ENCODE results near the gene R3HDM4.
"Not testable (repeated sequence)": the region's sequence is repeated elsewhere in the genome, so short reads cannot be mapped to it uniquely, and the experiment has no call there.

R3HDM4 gene

DNA sequence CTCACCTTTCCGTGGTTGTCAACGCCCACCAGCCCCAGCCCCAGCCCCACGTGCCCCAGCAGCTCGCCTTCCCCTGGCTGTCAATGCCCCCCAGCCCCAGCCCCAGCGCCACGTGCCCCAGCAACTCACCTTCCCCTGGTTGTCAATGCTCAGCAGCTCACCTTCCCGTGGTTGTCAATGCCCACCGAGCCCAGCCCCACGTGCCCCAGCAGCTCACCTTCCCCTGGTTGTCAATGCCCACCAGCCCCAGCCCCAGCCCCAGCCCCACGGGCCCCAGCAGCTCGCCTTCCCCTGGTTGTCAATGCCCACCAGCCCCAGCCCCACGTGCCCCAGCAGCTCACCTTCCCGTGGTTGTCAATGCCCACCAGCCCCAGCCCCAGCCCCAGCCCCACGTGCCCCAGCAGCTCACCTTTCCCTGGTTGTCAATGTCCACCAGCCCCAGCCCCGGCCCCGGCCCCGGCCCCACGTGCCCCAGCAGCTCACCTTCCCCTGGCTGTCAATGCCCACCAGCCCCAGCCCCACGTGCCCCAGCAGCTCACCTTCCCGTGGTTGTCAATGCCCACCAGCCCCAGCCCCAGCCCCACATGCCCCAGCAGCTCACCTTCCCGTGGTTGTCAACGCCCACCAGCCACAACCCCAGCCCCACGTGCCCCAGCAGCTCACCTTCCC, 34.9 kb downstream of the R3HDM4 start:
- DNase-seq (ENCODE audit: low read depth, low spot score) = not testable (repeated sequence)

DNA sequence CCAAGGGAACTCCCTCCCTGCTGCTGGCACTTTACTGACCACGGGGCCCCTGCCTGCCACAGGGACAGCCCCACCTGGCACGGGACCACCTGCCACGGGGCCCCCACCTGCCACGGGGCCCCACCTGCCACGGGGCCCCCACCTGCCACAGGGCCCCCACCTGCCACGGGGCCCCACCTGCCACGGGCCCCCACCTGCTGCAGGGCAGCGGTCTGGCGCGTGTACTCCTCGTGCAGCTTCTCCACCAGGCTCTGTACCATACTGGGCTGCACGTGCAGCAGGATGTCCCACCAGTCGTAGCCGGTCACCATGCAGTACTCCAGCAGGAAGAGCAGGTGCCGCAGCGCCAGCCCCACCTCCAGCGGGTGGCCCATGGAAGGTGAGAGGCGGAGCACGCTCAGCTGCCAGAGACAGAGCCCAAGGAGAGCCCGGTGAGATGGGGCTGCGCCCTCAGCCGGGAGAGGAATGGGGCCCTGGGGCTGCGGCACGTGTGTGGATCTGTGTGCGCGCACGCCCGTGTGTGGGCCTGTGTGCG, 36.2 kb downstream of the R3HDM4 start:
- DNase-seq (ENCODE audit: low read depth, low spot score) = no peak

DNA sequence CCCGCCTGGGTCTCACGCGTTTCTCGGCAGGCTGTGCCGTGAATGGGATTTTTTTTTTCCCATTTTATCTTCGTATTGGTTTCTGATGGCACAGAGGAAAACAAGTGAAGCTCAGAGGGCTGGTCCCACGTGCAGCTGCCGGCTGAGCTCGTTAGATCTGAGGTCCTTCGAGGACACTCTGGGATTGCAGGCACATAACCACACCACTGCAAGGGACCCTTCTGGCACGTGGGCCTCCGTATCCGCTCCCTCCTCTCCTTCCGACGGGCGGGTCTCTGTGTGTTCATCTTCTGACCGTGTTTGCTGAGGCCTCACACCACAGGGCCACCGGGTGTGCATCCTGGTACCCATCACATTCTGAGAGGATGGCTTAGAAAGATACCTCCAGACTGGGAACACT, 36.9 kb downstream of the R3HDM4 start:
- DNase-seq (ENCODE audit: low read depth, low spot score) = no peak

DNA sequence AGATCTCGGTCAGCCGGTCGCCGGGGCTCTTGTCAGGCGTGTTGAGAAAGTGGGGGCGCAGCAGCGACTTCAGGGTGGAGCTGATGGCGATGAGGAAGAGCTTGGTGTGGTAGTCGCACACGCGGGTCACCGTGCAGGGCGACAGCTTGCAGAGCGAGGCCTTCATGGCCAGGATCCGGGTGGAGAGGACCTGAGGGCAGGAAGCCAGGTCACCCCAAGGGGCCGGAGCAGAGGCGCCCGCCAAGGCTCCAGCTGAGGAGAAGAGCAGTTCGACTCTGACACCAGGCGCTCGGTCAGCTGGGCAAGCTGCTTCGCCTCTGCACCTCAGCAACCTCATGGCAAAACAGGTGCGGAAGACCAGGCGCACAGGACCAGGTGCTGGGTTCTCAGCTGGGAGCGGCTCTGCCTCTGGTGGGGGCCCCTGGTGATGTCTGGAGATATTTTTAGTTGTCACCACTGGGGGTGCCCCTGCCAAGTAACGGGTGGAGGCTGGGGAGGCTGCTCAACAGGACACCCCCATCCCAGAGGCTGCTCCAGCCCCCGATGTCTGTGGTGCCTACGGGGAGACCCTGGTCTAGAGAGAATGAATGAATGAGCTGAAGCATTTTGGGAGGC, 37.6 kb downstream of the R3HDM4 start:
- DNase-seq (ENCODE audit: low read depth, low spot score) = no peak

GRCh38 chr19:873561-874041, 39.4 kb downstream of the R3HDM4 start:
- DNase-seq (ENCODE audit: low read depth, low spot score) = no peak

GRCh38 chr19:873084-873483, 39.9 kb downstream of the R3HDM4 start:
- DNase-seq (ENCODE audit: low read depth, low spot score) = no peak

- no peak for DNase-seq (ENCODE audit: low read depth, low spot score)
Observed at GRCh38 chr19:872266-872951, 40.6 kb downstream of the R3HDM4 start.

GRCh38 chr19:871446-872265, 41.4 kb downstream of the R3HDM4 start:
- DNase-seq (ENCODE audit: low read depth, low spot score) = no peak

GRCh38 chr19:870963-871401, 42.0 kb downstream of the R3HDM4 start:
- no peak for DNase-seq (ENCODE audit: low read depth, low spot score)

DNA sequence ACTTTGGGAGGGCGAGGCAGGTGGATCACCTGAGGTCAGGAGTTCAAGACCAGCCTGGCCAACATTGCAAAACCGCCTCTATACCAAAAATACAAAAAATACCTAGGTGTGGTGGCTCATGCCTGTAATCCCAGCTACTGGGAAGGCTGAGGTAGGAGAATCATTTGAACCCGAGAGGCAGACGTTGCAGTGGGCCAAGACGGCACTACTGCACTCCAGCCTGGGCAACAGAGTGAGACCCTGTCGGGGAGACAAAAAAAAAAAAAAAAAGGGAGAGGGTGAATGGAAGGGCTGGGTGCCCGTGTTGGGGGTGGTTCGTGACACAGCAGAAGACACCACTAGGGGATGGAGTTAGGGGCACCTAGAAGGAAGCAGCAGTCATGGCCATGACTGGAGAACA, 42.7 kb downstream of the R3HDM4 start:
- DNase-seq (ENCODE audit: low read depth, low spot score) = no peak

DNA sequence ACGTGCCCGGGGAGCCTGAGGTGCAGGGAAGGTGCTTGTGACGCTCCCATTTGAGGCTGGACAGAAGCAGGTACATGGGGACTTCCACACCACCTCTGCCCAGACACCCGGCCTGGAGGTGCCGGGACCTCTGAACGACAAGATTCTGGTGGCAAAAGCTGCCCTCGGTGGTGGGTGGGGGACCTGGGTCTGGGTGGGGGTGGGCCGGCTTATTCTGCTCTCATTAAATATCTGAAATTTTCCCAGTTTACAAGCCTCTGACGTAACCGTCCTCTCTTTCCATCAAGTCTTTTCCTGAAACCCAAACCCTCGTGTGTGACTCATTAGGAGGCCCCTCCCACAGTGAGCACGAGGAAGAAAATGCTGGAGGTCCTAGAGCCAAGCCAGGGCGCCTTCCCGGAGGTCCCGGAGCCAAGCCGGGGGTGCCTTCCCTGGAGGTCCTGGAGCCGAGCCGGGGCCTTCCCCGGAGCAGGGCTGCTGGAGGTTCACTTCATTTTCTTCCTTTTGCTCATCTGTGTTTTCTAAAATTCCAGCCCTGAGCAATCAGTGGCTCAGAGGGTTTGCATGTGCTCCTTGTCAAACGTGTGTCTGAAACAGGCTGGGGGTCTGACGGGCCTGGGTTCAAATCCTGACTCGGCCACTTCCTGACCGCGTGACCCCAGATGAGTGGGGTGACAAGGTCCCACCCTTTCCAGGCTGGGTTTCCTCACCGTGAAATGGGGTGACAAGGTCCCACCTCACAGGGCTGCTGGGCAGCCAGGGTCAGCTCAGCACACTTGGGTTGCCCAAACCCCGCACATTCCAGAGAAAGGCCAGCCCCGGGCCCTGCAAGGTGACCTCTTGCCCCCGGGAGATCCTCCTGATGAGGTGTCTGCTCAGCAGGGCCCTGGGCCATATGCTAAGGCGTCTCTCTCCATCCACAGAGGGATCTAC, 43.5 kb downstream of the R3HDM4 start:
- peak; percentile 88 for DNase-seq (ENCODE audit: low read depth, low spot score)

- no peak for DNase-seq (ENCODE audit: low read depth, low spot score)
Observed at GRCh38 chr19:868458-869244, 44.4 kb downstream of the R3HDM4 start.

- DNase-seq (ENCODE audit: low read depth, low spot score) = no peak
Observed at GRCh38 chr19:867855-868457, 45.1 kb downstream of the R3HDM4 start.

GRCh38 chr19:867301-867793, 45.7 kb downstream of the R3HDM4 start:
- DNase-seq (ENCODE audit: low read depth, low spot score) = peak; percentile 91

DNA sequence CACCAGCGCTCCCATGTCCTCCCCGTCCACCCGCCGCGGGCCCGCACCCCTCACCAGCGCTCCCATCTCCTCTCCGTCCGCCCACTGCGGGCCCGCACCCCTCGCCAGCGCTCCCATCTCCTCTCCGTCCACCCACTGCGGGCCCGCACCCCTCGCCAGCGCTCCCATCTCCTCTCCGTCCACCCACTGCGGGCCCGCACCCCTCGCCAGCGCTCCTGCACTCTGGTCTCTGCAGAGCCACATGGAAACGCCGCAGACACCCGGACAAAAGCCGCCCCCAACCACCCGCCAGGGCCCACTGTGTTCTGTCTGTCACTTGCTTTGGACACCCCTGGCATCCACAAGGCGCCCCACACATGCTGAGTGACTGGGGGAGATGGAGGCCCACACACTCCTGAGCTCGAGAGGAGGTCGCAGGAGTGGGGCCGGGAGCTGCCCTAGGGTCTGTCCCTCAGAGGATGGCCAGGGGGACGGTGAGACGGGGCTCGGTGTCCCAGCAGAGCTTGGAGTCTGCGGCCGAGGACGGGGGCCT, 46.2 kb downstream of the R3HDM4 start:
- no peak for DNase-seq (ENCODE audit: low read depth, low spot score)

DNA sequence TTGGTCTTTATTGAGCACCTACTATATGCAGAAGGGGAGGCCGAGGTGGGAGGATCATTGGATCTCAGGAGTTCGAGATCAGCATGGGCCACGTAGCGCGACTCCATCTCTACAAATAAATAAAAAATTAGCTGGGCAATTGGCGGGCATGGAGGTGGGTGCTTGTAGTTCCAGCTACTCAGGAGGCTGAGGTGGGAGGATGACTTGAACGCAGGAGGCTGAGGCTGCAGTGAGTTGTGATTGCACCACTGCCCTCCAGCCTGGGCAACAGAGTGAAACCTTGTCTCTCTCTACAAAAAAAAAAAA, 49.8 kb downstream of the R3HDM4 start:
- DNase-seq (ENCODE audit: low read depth, low spot score) = no peak

DNA sequence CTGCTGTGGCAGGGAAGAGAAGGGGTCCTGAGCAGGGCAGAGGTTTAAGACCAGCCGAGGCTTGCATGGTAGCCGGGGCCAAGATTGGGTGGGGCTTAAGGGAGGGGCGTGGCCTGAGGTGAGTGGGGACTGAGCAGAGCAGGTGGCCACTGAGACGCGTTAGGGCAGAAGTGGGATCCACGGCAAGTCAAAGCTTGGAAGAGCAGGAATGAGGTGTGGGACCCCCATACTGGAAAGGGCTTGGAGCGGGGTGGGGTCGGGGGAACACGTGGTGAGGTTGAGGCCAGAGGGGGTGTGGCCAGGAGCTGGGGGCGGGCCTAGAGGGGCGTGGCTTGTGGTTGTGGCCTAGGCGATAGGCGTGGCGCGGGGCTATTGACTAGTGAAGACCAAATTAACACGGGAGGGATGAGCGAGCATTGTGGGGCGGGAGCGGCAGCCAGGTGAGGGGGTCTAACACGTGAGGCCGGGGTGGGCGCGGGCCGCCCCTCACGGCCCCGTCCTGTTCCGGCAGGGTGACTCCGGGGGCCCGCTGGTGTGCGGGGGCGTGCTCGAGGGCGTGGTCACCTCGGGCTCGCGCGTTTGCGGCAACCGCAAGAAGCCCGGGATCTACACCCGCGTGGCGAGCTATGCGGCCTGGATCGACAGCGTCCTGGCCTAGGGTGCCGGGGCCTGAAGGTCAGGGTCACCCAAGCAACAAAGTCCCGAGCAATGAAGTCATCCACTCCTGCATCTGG, 50.3 kb downstream of the R3HDM4 start:
- DNase-seq (ENCODE audit: low read depth, low spot score) = no peak

Measured in smooth muscle cell of the brain vasculature (primary cell).